ENCODE measurements around the gene TEX22.

The TEX22 gene

DNA sequence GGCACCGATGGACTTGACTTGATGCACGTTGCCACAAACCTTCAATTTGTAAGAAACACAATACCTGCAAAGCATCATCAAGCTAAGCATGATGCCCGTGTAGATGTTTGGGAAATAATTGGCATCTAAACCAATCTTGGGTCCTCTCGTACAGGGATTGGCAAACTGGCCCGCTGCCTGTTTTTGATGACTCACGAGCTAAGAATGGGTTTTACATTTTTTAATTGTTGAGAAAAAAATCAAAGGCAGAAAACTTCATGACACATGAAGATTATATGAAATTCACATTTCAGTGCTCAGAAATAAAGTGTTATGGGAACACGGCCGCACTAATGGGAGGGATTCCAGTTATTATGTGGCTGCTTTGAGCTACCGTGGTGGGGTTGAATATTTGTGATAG, 32.2 kb downstream of the TEX22 start (continued):
- TF ChIP-seq, protein P1, sequence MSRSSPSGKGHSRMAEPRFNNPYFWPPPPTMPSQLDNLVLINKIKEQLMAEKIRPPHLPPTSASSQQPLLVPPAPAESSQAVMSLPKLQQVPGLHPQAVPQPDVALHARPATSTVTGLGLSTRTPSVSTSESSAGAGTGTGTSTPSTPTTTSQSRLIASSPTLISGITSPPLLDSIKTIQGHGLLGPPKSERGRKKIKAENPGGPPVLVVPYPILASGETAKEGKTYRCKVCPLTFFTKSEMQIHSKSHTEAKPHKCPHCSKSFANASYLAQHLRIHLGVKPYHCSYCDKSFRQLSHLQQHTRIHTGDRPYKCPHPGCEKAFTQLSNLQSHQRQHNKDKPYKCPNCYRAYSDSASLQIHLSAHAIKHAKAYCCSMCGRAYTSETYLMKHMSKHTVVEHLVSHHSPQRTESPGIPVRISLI (tag by site-specific recombination; IDR thresholded peaks at IDR 0.05) = no peak
- TF ChIP-seq, protein P2, sequence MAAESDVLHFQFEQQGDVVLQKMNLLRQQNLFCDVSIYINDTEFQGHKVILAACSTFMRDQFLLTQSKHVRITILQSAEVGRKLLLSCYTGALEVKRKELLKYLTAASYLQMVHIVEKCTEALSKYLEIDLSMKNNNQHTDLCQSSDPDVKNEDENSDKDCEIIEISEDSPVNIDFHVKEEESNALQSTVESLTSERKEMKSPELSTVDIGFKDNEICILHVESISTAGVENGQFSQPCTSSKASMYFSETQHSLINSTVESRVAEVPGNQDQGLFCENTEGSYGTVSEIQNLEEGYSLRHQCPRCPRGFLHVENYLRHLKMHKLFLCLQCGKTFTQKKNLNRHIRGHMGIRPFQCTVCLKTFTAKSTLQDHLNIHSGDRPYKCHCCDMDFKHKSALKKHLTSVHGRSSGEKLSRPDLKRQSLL (tag by site-specific recombination; IDR thresholded peaks at IDR 0.05) = no peak
- TF ChIP-seq ZNF146 (tag by site-specific recombination; IDR thresholded peaks at IDR 0.05) = no peak
- no peak for TF ChIP-seq ZNF211 (tag by site-specific recombination; IDR thresholded peaks at IDR 0.05; ENCODE audit: low read depth)
- TF ChIP-seq ZBTB20 (tag by site-specific recombination; IDR thresholded peaks at IDR 0.05) = no peak
- no peak for TF ChIP-seq ZNF335 (tag by site-specific recombination; conservative IDR thresholded peaks at IDR 0.05)
- no peak for TF ChIP-seq ZNF350 (tag by site-specific recombination; IDR thresholded peaks at IDR 0.05)

DNA sequence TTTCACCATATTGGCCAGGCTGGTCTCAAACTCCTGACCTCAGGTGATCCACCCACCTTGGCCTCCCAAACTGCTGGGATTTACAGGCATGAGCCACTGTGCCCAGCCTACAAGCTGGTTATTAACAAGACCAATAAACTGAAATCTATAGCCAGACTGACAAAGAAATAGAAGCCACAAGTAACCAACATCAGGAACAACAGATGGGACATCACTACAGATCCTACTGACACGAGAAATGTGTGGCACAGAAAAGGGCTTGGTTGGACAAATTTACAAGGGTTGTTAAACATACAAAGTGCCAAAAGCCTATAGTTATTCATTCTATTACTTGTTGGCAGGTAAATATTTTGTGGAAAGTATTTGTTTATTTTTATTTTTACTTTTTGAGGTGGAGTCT, 32.9 kb downstream of the TEX22 start:
- ChIA-PET POLR2A (no interaction called here), CTCF (interaction anchor here (1.2 to 1.5 kb wide), 2 partner anchors 17 to 49 kb away, joined by 3 to 4 read pairs; no protein-coding TSS in a partner anchor)
- Histone ChIP-seq H3K36me3 (ENCODE audit: control insufficient read depth in 2 of 2, insufficient read depth in 1 of 2, low read length in 2 of 2) (peaks cover 17 to 43% of the 10 kb centered on the region in 2 experiments; a peak in 2 of 3 replicates), H3K27ac (ENCODE audit: extremely low read depth, low read depth, low read length) (no peak overlapping the region), H3K4me3 (ENCODE audit: low read depth, low read length) (no peak overlapping the region), H3K4me1 (ENCODE audit: control insufficient read depth, insufficient read depth, low read length) (no peaks in the 10 kb centered on the region), H3K9me3 (ENCODE audit: control insufficient read depth, insufficient read depth, low read depth, low read length) (no peaks in the 10 kb centered on the region; the same call in 1 of the 2 replicates)
- peak; percentile 63 for TF ChIP-seq SETDB1 (IDR thresholded peaks at IDR 0.05; ENCODE audit: insufficient read length, low read length)
- TF ChIP-seq ZBTB17 (tag by site-specific recombination; IDR thresholded peaks at IDR 0.05) = no peak
- 0 out of 2 replicates have a peak, but pooled peaks have one; percentile 27 for TF ChIP-seq SCRT1 (tag by site-specific recombination; IDR thresholded peaks at IDR 0.05; ENCODE audit: borderline replicate concordance)
- TF ChIP-seq SCRT2 (tag by site-specific recombination; IDR thresholded peaks at IDR 0.05) = 0 out of 2 replicates have a peak, but pooled peaks have one; percentile 12

DNA sequence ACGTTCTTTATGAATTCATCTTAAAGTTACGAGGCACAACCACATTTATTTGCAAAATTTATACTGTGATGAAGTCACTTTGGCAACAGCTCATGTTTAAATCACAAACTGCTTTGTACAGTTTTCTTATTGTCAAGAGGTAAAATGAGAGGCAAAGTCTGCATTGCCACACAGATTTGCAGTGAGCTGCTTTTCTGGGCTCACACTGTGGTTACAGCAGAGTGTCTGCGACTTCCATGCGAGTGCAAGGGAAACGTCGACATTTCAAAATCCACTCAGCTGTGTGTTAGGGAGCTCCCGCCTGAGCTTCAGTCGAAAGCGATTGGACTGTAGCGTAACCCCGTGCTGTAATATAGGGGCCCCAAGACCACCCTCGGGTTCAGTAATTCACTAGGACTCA, 34.3 kb downstream of the TEX22 start:
- H3K4me3 ChIP-seq (ENCODE audit: low read depth, low read length) = no peak overlapping the region
- TF ChIP-seq ZFHX2 (tag by site-specific recombination; conservative IDR thresholded peaks at IDR 0.05) = no peak
- TF ChIP-seq, protein P3, sequence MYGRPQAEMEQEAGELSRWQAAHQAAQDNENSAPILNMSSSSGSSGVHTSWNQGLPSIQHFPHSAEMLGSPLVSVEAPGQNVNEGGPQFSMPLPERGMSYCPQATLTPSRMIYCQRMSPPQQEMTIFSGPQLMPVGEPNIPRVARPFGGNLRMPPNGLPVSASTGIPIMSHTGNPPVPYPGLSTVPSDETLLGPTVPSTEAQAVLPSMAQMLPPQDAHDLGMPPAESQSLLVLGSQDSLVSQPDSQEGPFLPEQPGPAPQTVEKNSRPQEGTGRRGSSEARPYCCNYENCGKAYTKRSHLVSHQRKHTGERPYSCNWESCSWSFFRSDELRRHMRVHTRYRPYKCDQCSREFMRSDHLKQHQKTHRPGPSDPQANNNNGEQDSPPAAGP (tag by site-specific recombination; IDR thresholded peaks at IDR 0.05) = no peak
- no peak for TF ChIP-seq ZNF585B (tag by site-specific recombination; IDR thresholded peaks at IDR 0.05)
- TF ChIP-seq, protein P4, sequence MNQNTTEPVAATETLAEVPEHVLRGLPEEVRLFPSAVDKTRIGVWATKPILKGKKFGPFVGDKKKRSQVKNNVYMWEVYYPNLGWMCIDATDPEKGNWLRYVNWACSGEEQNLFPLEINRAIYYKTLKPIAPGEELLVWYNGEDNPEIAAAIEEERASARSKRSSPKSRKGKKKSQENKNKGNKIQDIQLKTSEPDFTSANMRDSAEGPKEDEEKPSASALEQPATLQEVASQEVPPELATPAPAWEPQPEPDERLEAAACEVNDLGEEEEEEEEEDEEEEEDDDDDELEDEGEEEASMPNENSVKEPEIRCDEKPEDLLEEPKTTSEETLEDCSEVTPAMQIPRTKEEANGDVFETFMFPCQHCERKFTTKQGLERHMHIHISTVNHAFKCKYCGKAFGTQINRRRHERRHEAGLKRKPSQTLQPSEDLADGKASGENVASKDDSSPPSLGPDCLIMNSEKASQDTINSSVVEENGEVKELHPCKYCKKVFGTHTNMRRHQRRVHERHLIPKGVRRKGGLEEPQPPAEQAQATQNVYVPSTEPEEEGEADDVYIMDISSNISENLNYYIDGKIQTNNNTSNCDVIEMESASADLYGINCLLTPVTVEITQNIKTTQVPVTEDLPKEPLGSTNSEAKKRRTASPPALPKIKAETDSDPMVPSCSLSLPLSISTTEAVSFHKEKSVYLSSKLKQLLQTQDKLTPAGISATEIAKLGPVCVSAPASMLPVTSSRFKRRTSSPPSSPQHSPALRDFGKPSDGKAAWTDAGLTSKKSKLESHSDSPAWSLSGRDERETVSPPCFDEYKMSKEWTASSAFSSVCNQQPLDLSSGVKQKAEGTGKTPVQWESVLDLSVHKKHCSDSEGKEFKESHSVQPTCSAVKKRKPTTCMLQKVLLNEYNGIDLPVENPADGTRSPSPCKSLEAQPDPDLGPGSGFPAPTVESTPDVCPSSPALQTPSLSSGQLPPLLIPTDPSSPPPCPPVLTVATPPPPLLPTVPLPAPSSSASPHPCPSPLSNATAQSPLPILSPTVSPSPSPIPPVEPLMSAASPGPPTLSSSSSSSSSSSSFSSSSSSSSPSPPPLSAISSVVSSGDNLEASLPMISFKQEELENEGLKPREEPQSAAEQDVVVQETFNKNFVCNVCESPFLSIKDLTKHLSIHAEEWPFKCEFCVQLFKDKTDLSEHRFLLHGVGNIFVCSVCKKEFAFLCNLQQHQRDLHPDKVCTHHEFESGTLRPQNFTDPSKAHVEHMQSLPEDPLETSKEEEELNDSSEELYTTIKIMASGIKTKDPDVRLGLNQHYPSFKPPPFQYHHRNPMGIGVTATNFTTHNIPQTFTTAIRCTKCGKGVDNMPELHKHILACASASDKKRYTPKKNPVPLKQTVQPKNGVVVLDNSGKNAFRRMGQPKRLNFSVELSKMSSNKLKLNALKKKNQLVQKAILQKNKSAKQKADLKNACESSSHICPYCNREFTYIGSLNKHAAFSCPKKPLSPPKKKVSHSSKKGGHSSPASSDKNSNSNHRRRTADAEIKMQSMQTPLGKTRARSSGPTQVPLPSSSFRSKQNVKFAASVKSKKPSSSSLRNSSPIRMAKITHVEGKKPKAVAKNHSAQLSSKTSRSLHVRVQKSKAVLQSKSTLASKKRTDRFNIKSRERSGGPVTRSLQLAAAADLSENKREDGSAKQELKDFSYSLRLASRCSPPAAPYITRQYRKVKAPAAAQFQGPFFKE (tag by site-specific recombination; IDR thresholded peaks at IDR 0.05; ENCODE audit: borderline replicate concordance) = no peak
- TF ChIP-seq, protein P5, sequence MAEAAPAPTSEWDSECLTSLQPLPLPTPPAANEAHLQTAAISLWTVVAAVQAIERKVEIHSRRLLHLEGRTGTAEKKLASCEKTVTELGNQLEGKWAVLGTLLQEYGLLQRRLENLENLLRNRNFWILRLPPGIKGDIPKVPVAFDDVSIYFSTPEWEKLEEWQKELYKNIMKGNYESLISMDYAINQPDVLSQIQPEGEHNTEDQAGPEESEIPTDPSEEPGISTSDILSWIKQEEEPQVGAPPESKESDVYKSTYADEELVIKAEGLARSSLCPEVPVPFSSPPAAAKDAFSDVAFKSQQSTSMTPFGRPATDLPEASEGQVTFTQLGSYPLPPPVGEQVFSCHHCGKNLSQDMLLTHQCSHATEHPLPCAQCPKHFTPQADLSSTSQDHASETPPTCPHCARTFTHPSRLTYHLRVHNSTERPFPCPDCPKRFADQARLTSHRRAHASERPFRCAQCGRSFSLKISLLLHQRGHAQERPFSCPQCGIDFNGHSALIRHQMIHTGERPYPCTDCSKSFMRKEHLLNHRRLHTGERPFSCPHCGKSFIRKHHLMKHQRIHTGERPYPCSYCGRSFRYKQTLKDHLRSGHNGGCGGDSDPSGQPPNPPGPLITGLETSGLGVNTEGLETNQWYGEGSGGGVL (tag by site-specific recombination; IDR thresholded peaks at IDR 0.05) = no peak
- TF ChIP-seq ZNF558 (tag by site-specific recombination; IDR thresholded peaks at IDR 0.05) = no peak
- no peak for TF ChIP-seq ZNF510 (tag by site-specific recombination; IDR thresholded peaks at IDR 0.05; ENCODE audit: insufficient replicate concordance)
- no peak for TF ChIP-seq ZNF629 (tag by site-specific recombination; IDR thresholded peaks at IDR 0.05)
- H3K9me3 ChIP-seq (ENCODE audit: control insufficient read depth, insufficient read depth, low read depth, low read length) = no peaks in the 10 kb centered on the region; the same call in 1 of the 2 replicates
- ChIA-PET CTCF (interaction anchor here (0.5 kb wide), 1 partner anchor 34 kb away, joined by 3 read pairs; no protein-coding TSS in a partner anchor), POLR2A (no interaction called here)
- no peaks in the 10 kb centered on the region for H3K4me1 ChIP-seq (ENCODE audit: control insufficient read depth, insufficient read depth, low read length)
- H3K27ac ChIP-seq (ENCODE audit: extremely low read depth, low read depth, low read length) = no peak overlapping the region
- peaks cover 15 to 43% of the 10 kb centered on the region in 2 experiments; a peak in 2 of 3 replicates for H3K36me3 ChIP-seq (ENCODE audit: control insufficient read depth in 2 of 2, insufficient read depth in 1 of 2, low read length in 2 of 2)
